Mesenchymal stem cell (in vitro differentiated cells and primary cell): ENCODE results near the gene TARBP1.
A peak's percentile ranks its signal among the peaks of the same experiment; 100 is the strongest.
"Not testable (repeated sequence)": the region's sequence is repeated elsewhere in the genome, so short reads cannot be mapped to it uniquely, and the experiment has no call there.

Experiments used
- DNase-seq: peaks from one replicate; pipeline ENCODE4 v3.0.0-alpha.2; 2013
- H2AFZ ChIP-seq: one replicate; pipeline ENCODE4 v1.6.1; 2013; ENCODE audit warnings: low read depth, mild to moderate bottlenecking, control low read depth, inconsistent platforms, low read length, moderate library complexity
- H2AK5ac ChIP-seq: 2 replicates; pipeline ENCODE4 v1.6.1; 2013; ENCODE audit warnings: low read length, moderate library complexity, mild to moderate bottlenecking, inconsistent platforms; ENCODE audit not compliant: severe bottlenecking
- H2BK120ac ChIP-seq: one replicate; pipeline ENCODE4 v1.6.1; 2013; ENCODE audit warnings: low read depth, mild to moderate bottlenecking, inconsistent platforms, low read length, moderate library complexity
- H2BK12ac ChIP-seq, 2 experiments: one replicate each; pipeline ENCODE4 v1.6.1; 2013; ENCODE audit warnings: inconsistent platforms in 2 of 2, low read length in 2 of 2, mild to moderate bottlenecking in 2 of 2, moderate library complexity in 2 of 2, control low read depth in 1 of 2
- H2BK15ac ChIP-seq: one replicate; pipeline ENCODE4 v1.6.1; 2013; ENCODE audit warnings: mild to moderate bottlenecking, low read depth, inconsistent platforms; ENCODE audit not compliant: poor library complexity, severe bottlenecking
- H2BK5ac ChIP-seq: 2 replicates; pipeline ENCODE4 v1.6.1; 2013; ENCODE audit warnings: low read depth, mild to moderate bottlenecking, low read length, control low read depth, inconsistent platforms; ENCODE audit not compliant: poor library complexity, severe bottlenecking
- H3K14ac ChIP-seq, 2 experiments: one replicate each; pipeline ENCODE4 v1.6.1; 2013; ENCODE audit warnings: inconsistent platforms in 2 of 2, low read length in 2 of 2, control low read depth in 1 of 2, mild to moderate bottlenecking in 1 of 2, moderate library complexity in 1 of 2
- H3K18ac ChIP-seq, 2 experiments: one replicate each; pipeline ENCODE4 v1.6.1; 2013; ENCODE audit warnings: inconsistent platforms in 2 of 2, low read length in 2 of 2, control low read depth in 1 of 2, low read depth in 1 of 2, mild to moderate bottlenecking in 1 of 2
- H3K23ac ChIP-seq, 2 experiments: one replicate each; pipeline ENCODE4 v1.6.1; 2013; ENCODE audit warnings: inconsistent platforms in 2 of 2, low read length in 2 of 2, mild to moderate bottlenecking in 2 of 2, moderate library complexity in 2 of 2, control low read depth in 1 of 2
- H3K27ac ChIP-seq: 2 replicates; pipeline ENCODE4 v1.5.1; 2013; ENCODE audit warnings: mild to moderate bottlenecking, moderate library complexity, low read length, control low read depth, inconsistent platforms; ENCODE audit not compliant: poor library complexity, severe bottlenecking
- H3K27me3 ChIP-seq, 2 experiments: 2 replicates each; pipeline versions ENCODE4 v1.6.1 to v1.7.0; 2013; ENCODE audit warnings: low read length in 2 of 2, mild to moderate bottlenecking in 2 of 2, moderate library complexity in 2 of 2, control low read depth in 1 of 2, inconsistent platforms in 1 of 2; ENCODE audit not compliant: control insufficient read depth in 1 of 2, insufficient read depth in 1 of 2
- H3K36me3 ChIP-seq, 2 experiments: 2 replicates each; pipeline versions ENCODE4 v1.6.1 to v1.7.0; 2013; ENCODE audit warnings: low read length in 2 of 2, control low read depth in 1 of 2, inconsistent platforms in 1 of 2, low read depth in 1 of 2, mild to moderate bottlenecking in 1 of 2; ENCODE audit not compliant: insufficient read depth in 2 of 2, control insufficient read depth in 1 of 2
- H3K4ac ChIP-seq, 2 experiments: one replicate each; pipeline ENCODE4 v1.6.1; 2013; ENCODE audit warnings: inconsistent platforms in 2 of 2, low read length in 2 of 2, mild to moderate bottlenecking in 2 of 2, moderate library complexity in 2 of 2, control low read depth in 1 of 2, low read depth in 1 of 2
- H3K4me1 ChIP-seq: 2 replicates; pipeline ENCODE4 v1.6.1; 2013; ENCODE audit warnings: low read depth, low read length, control low read depth; ENCODE audit not compliant: control insufficient read depth, insufficient read depth
- H3K4me2 ChIP-seq: 2 replicates; pipeline ENCODE4 v1.6.1; 2013; ENCODE audit warnings: low read length, mild to moderate bottlenecking, inconsistent platforms; ENCODE audit not compliant: poor library complexity, severe bottlenecking
- H3K4me3 ChIP-seq, 2 experiments: 2 replicates each; pipeline versions ENCODE4 v1.5.1 to v1.7.0; 2013; ENCODE audit warnings: low read length in 2 of 2, mild to moderate bottlenecking in 2 of 2, control low read depth in 1 of 2, low read depth in 1 of 2; ENCODE audit not compliant: insufficient read depth in 1 of 2
- H3K79me1 ChIP-seq: replicated peaks from 2 replicates; pipeline ENCODE4 v1.6.1; 2013; ENCODE audit warnings: mild to moderate bottlenecking, control low read depth, low read length, inconsistent platforms; ENCODE audit not compliant: poor library complexity, severe bottlenecking
- H3K9ac ChIP-seq: 2 replicates; pipeline ENCODE4 v1.7.0; 2013; ENCODE audit warnings: mild to moderate bottlenecking, low read length, moderate library complexity
- H3K9me3 ChIP-seq: 2 replicates; pipeline ENCODE4 v1.7.0; 2013; ENCODE audit warnings: mild to moderate bottlenecking, low read length; ENCODE audit not compliant: control insufficient read depth
- H4K8ac ChIP-seq: one replicate; pipeline ENCODE4 v1.6.1; 2013; ENCODE audit warnings: inconsistent platforms, mild to moderate bottlenecking, low read length, moderate library complexity
- H4K91ac ChIP-seq: one replicate; pipeline ENCODE4 v1.6.1; 2013; ENCODE audit warnings: mild to moderate bottlenecking, low read length, inconsistent platforms
- WGBS: methylation state at CpG from one replicate; pipeline ENCODE4 v1.1.7; 2013; ENCODE audit warnings: mixed read lengths; 5-methylcytosine and 5-hydroxymethylcytosine counted together

Gene TARBP1

GRCh38 chr1:234519506-234519905, 40.5 kb upstream of the TARBP1 start:
- no peak overlapping the region for H3K14ac ChIP-seq
- no peak overlapping the region for H3K4me2 ChIP-seq
- 98% methylated on average over 10 of the region's 10 CpGs for WGBS
- no peaks in the 10 kb centered on the region for H3K36me3 ChIP-seq
- no peaks in the 10 kb centered on the region for H3K9me3 ChIP-seq
- no peak overlapping the region for H2AFZ ChIP-seq
- peaks cover 10% of the 10 kb centered on the region for H3K4me1 ChIP-seq
- no peak overlapping the region for H4K8ac ChIP-seq
- no peak overlapping the region for H3K27ac ChIP-seq
- H4K91ac ChIP-seq = no peak overlapping the region
- no peak for DNase-seq
- H3K18ac ChIP-seq = no peak overlapping the region
- no peaks in the 10 kb centered on the region for H3K79me1 ChIP-seq
- H3K27me3 ChIP-seq = no peaks in the 10 kb centered on the region
- no peak overlapping the region for H2BK15ac ChIP-seq
- H2BK5ac ChIP-seq = no peak overlapping the region
- no peak overlapping the region for H3K9ac ChIP-seq
- H3K4me3 ChIP-seq = no peak overlapping the region
- no peak overlapping the region for H3K23ac ChIP-seq
- no peak overlapping the region for H2BK12ac ChIP-seq
- no peak overlapping the region for H2BK120ac ChIP-seq
- no peak overlapping the region for H3K4ac ChIP-seq
- no peak overlapping the region for H2AK5ac ChIP-seq

GRCh38 chr1:234518876-234519275, 39.9 kb upstream of the TARBP1 start:
- H3K18ac ChIP-seq = no peak overlapping the region
- peak overlapping the region; percentile 12 for H3K9ac ChIP-seq
- no peaks in the 10 kb centered on the region for H3K79me1 ChIP-seq
- H3K27ac ChIP-seq = no peak overlapping the region
- no peak overlapping the region for H2BK120ac ChIP-seq
- H4K91ac ChIP-seq = no peak overlapping the region
- H2BK12ac ChIP-seq = no peak overlapping the region
- no peaks in the 10 kb centered on the region for H3K9me3 ChIP-seq
- no peaks in the 10 kb centered on the region for H3K27me3 ChIP-seq
- no peak overlapping the region for H2BK5ac ChIP-seq
- H3K14ac ChIP-seq = no peak overlapping the region
- H2BK15ac ChIP-seq = no peak overlapping the region
- H2AFZ ChIP-seq = no peak overlapping the region
- no peak overlapping the region for H3K4ac ChIP-seq
- H3K4me2 ChIP-seq = no peak overlapping the region
- no peaks in the 10 kb centered on the region for H3K36me3 ChIP-seq
- H3K4me1 ChIP-seq = peaks cover 10% of the 10 kb centered on the region
- H3K4me3 ChIP-seq = no peak overlapping the region
- no peak overlapping the region for H2AK5ac ChIP-seq
- WGBS = 97% methylated on average over 10 of the region's 10 CpGs
- H4K8ac ChIP-seq = no peak overlapping the region
- H3K23ac ChIP-seq = no peak overlapping the region
- no peak for DNase-seq

- H2BK15ac ChIP-seq, H2BK5ac ChIP-seq, H3K14ac ChIP-seq, H2AFZ ChIP-seq, H3K36me3 ChIP-seq, H3K4me3 ChIP-seq, H3K4me1 ChIP-seq, H3K27me3 ChIP-seq, H3K79me1 ChIP-seq, H2AK5ac ChIP-seq, H3K4ac ChIP-seq, H2BK120ac ChIP-seq, H3K9me3 ChIP-seq, H3K23ac ChIP-seq, H3K4me2 ChIP-seq, H4K8ac ChIP-seq, H2BK12ac ChIP-seq, DNase-seq, H4K91ac ChIP-seq, H3K18ac ChIP-seq, H3K27ac ChIP-seq: not testable (repeated sequence)
- peak overlapping the region; percentile 12 for H3K9ac ChIP-seq
- WGBS = 100% methylated on average over 4 of the region's 10 CpGs
These were observed 39.1 kb upstream of the TARBP1 start for GRCh38 chr1:234518086-234518485.

GRCh38 chr1:234517110-234517802, 38.3 kb upstream of the TARBP1 start:
- Histone ChIP-seq H2AK5ac (no peak overlapping the region), H2BK120ac (no peak overlapping the region), H3K23ac (no peak overlapping the region), H3K9ac (no peak overlapping the region), H4K8ac (no peak overlapping the region), H4K91ac (no peak overlapping the region), H3K18ac (no peak overlapping the region), H3K79me1 (no peaks in the 10 kb centered on the region), H3K27me3 (no peaks in the 10 kb centered on the region), H2AFZ (no peak overlapping the region), H3K4me2 (no peak overlapping the region), H2BK12ac (no peak overlapping the region), H2BK5ac (no peak overlapping the region), H3K14ac (no peak overlapping the region), H3K4me1 (peaks cover 7% of the 10 kb centered on the region), H2BK15ac (no peak overlapping the region), H3K4me3 (no peak overlapping the region), H3K27ac (no peak overlapping the region), H3K36me3 (no peaks in the 10 kb centered on the region), H3K4ac (peak overlapping the region in 1 of 2 experiments; percentile 39), H3K9me3 (no peaks in the 10 kb centered on the region)
- 92% methylated on average over 8 of the region's 9 CpGs for WGBS
- no peak for DNase-seq
